Peyer's patch (tissue), 4 donors: ENCODE data around the gene TCF7L1. TPM values are rescaled to one million over a fixed set of nuclear protein-coding genes. Genes with fewer than 3 reads are reported as not detected.

Source experiments
- DNase-seq, 3 donors: peaks; one replicate each; pipeline ENCODE4 v3.0.0-alpha.2; 2017 to 2019
- H3K27ac ChIP-seq, 4 donors: fragments of 200-600 bp; sonication (generic); one replicate each; pipeline ENCODE4 v1.5.1; 2016 to 2019
- H3K27me3 ChIP-seq, 2 donors: fragments of 200-600 bp; sonication (generic); one replicate each; pipeline ENCODE4 v1.5.1; 2019
- H3K36me3 ChIP-seq, 3 donors: fragments of 200-600 bp; sonication (generic); one replicate each; pipeline ENCODE4 v1.5.1; 2016 to 2019
- H3K4me1 ChIP-seq, 4 donors: fragments of 200-600 bp; sonication (generic); one replicate each; pipeline ENCODE4 v1.5.1; 2016 to 2019
- H3K4me3 ChIP-seq, 4 donors: fragments of 200-600 bp; sonication (generic); 1 replicate in 3 of 4; 2 replicates in 1 of 4; pipeline ENCODE4 v1.5.1; 2016 to 2019; ENCODE audit warnings: mild to moderate bottlenecking in 1 of 4
- H3K9me3 ChIP-seq, 4 donors: fragments of 200-600 bp; sonication (generic); one replicate each; pipeline ENCODE4 v1.5.1; 2016 to 2019; ENCODE audit warnings: mild to moderate bottlenecking in 1 of 4
- POLR2A ChIP-seq, 2 donors: fragments of 450-650 bp; IDR thresholded peaks; one replicate each; pipeline ENCODE4 v1.5.1; 2017; ENCODE audit warnings: antibody characterized with exemption in 2 of 2, mild to moderate bottlenecking in 2 of 2, moderate library complexity in 2 of 2
- total RNA-seq, 4 donors: library from RNA; depleted of rRNA; stranded (reverse); fragments of >200 nt; gene quantifications; one replicate each; pipeline ENCODE4 v1.1.0, GENCODE V29; 2016
- TF ChIP-seq, protein P1 (sequence below), 6 experiments: fragments of 450-650 bp in 4 of 6; fragments of 200-600 bp in 2 of 6; sonication (generic) in 1 of 6; IDR thresholded peaks; one replicate each; pipeline ENCODE4 v1.5.1; 2017 to 2019; ENCODE audit warnings: antibody characterized with exemption in 6 of 6, mild to moderate bottlenecking in 3 of 6, moderate library complexity in 1 of 6

Gene TCF7L1
- total RNA-seq, 4 donors from 2014 or later, result 0.35 to 5.8 (median 1.7) TPM

DNA sequence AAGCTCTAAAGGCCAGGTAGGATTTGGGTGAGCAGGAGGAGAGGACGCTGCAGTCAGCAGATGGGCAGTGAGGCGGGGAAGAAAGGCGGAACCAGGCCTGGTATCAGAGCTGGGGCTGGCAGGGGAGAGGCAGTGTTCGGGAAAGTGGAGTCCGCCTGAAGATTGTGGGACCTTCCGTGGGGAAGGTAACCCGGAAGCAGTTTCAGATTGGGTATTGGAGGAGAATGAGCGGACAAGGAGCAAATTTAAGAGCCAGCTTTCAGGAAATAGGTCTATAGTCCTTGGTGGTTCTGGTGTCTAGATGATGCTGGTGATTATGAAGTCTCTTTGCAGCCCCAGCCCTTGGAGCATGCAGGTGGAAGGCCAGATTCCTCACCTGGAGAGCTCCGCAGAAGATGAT is 51.0 kb downstream of the TCF7L1 start:
- no peak for DNase-seq
- TF ChIP-seq POLR2A (IDR thresholded peaks at IDR 0.05), result no peak
- TF ChIP-seq, protein P1, sequence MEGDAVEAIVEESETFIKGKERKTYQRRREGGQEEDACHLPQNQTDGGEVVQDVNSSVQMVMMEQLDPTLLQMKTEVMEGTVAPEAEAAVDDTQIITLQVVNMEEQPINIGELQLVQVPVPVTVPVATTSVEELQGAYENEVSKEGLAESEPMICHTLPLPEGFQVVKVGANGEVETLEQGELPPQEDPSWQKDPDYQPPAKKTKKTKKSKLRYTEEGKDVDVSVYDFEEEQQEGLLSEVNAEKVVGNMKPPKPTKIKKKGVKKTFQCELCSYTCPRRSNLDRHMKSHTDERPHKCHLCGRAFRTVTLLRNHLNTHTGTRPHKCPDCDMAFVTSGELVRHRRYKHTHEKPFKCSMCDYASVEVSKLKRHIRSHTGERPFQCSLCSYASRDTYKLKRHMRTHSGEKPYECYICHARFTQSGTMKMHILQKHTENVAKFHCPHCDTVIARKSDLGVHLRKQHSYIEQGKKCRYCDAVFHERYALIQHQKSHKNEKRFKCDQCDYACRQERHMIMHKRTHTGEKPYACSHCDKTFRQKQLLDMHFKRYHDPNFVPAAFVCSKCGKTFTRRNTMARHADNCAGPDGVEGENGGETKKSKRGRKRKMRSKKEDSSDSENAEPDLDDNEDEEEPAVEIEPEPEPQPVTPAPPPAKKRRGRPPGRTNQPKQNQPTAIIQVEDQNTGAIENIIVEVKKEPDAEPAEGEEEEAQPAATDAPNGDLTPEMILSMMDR (IDR thresholded peaks at IDR 0.05), result no peak
- no peaks in the 10 kb centered on the region for H3K27me3 ChIP-seq

GRCh38 chr2:85184990-85185389 is 51.8 kb downstream of the TCF7L1 start:
- TF ChIP-seq, protein P1 (IDR thresholded peaks at IDR 0.05), result no peak
- no peak for TF ChIP-seq POLR2A (IDR thresholded peaks at IDR 0.05)
- no peaks in the 10 kb centered on the region for H3K27me3 ChIP-seq
- H3K4me3 ChIP-seq, result no peak overlapping the region
- peaks cover 0 to 8% (median 0%) of the 10 kb centered on the region in 4 donors for H3K4me1 ChIP-seq
- H3K27ac ChIP-seq, result no peak overlapping the region
- DNase-seq, result no peak
- H3K9me3 ChIP-seq, result no peaks in the 10 kb centered on the region
- H3K36me3 ChIP-seq, result no peaks in the 10 kb centered on the region

More for the DNA sequence above, 51.0 kb downstream of the TCF7L1 start:
- no peak overlapping the region for H3K4me3 ChIP-seq
- H3K36me3 ChIP-seq, result no peaks in the 10 kb centered on the region
- H3K4me1 ChIP-seq, result peaks cover 0 to 8% (median 0%) of the 10 kb centered on the region in 4 donors
- no peak overlapping the region for H3K27ac ChIP-seq
- H3K9me3 ChIP-seq, result no peaks in the 10 kb centered on the region

DNA sequence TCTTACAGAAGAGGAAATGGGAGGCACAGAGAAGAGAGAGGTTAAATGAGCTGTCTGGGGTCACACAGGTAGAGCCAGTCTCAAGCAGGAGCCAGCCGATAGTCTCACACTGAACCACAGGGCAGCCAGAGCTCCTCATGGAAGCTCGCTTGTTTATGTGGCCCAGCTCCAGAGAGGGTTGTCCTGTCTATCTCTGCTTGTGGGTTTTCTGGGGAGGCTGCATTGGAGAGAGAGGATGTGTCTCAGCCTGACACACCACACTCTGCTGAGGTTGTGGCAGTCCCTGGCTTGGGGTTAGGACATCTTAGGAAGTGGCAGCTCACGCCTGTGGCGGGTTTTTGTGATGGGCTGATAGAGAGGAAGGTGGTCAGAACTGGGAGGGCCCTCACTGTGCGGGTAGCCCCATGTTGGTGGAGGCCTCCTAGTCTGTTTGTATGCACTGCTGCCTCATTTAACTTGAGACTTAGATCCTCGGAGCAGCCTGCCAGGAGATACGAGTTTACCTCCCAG is 52.3 kb downstream of the TCF7L1 start:
- Histone ChIP-seq H3K9me3 (no peaks in the 10 kb centered on the region), H3K27me3 (no peaks in the 10 kb centered on the region), H3K4me3 (no peak overlapping the region), H3K36me3 (no peaks in the 10 kb centered on the region), H3K4me1 (peaks cover 0 to 8% (median 0%) of the 10 kb centered on the region in 4 donors), H3K27ac (no peak overlapping the region)
- no peak for DNase-seq
- TF ChIP-seq POLR2A (IDR thresholded peaks at IDR 0.05), result no peak
- TF ChIP-seq, protein P1 (IDR thresholded peaks at IDR 0.05), result no peak

DNA sequence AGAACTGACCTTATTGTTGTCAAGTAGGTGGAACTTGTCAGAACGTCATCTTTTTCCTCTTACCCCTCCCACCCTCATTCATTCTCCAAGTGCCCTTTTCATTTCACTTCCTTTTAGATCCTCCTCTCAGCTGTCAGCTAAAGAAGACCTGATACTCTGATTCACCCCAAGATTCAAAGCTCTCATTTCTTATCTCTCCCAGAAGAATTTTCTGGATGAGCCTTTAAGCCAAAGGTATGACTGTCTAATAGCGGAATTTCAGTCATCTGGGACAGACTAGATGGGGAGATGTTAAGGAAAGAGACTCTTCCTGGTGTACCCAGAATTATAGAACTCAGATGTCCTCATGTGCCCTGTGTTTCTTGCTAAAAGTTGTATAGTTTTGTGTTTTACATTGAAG is 53.9 kb downstream of the TCF7L1 start:
- no peak overlapping the region for H3K4me3 ChIP-seq
- TF ChIP-seq, protein P1 (IDR thresholded peaks at IDR 0.05), result no peak
- TF ChIP-seq POLR2A (IDR thresholded peaks at IDR 0.05), result no peak
- H3K9me3 ChIP-seq, result no peaks in the 10 kb centered on the region
- H3K27me3 ChIP-seq, result no peaks in the 10 kb centered on the region
- H3K4me1 ChIP-seq, result no peaks in the 10 kb centered on the region
- no peak for DNase-seq
- no peak overlapping the region for H3K27ac ChIP-seq
- no peaks in the 10 kb centered on the region for H3K36me3 ChIP-seq

- no peaks in the 10 kb centered on the region for H3K27me3 ChIP-seq
- no peaks in the 10 kb centered on the region for H3K9me3 ChIP-seq
- H3K4me1 ChIP-seq, result no peaks in the 10 kb centered on the region
- H3K36me3 ChIP-seq, result no peaks in the 10 kb centered on the region
- no peak overlapping the region for H3K4me3 ChIP-seq
- no peak for DNase-seq
- TF ChIP-seq, protein P1 (IDR thresholded peaks at IDR 0.05), result no peak
- no peak for TF ChIP-seq POLR2A (IDR thresholded peaks at IDR 0.05)
- H3K27ac ChIP-seq, result no peak overlapping the region
These were observed 55.7 kb downstream of the TCF7L1 start for GRCh38 chr2:85188852-85189251.
